Measurements from ENCODE around the gene LYSET. TPM values are rescaled to one million over a fixed set of nuclear protein-coding genes. Genes with fewer than 3 reads are reported as not detected.

The LYSET gene
- total and polyA plus RNA-seq, 9 of the 15 experiments (the other 6 are each of a cell fraction or from before 2014, with no cell fraction given): 7.6 to 36.6 (median 15.9) TPM

- TF ChIP-seq, protein P1, sequence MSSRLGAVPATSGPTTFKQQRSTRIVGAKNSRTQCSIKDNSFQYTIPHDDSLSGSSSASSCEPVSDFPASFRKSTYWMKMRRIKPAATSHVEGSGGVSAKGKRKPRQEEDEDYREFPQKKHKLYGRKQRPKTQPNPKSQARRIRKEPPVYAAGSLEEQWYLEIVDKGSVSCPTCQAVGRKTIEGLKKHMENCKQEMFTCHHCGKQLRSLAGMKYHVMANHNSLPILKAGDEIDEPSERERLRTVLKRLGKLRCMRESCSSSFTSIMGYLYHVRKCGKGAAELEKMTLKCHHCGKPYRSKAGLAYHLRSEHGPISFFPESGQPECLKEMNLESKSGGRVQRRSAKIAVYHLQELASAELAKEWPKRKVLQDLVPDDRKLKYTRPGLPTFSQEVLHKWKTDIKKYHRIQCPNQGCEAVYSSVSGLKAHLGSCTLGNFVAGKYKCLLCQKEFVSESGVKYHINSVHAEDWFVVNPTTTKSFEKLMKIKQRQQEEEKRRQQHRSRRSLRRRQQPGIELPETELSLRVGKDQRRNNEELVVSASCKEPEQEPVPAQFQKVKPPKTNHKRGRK (tag; IDR thresholded peaks at IDR 0.05): no peak
- no peak for TF ChIP-seq ZNF77 (CRISPR knock-in tag; IDR thresholded peaks at IDR 0.05)
- peak; percentile 35 for TF ChIP-seq FIP1L1 (IDR thresholded peaks at IDR 0.05; ENCODE audit: low read depth, low read length, poor library complexity, severe bottlenecking)
- TF ChIP-seq ZNF764 (CRISPR knock-in tag; IDR thresholded peaks at IDR 0.05; ENCODE audit: low read depth): no peak
- no peak for TF ChIP-seq TBL1XR1 (IDR thresholded peaks at IDR 0.05; ENCODE audit: low read length in 2 of 2)
- no peak for TF ChIP-seq CBX8 (IDR thresholded peaks at IDR 0.05; ENCODE audit: borderline replicate concordance, extremely low read depth, low read depth, low read length, poor library complexity, severe bottlenecking)
- TF ChIP-seq SLC30A9 (CRISPR knock-in tag; IDR thresholded peaks at IDR 0.05): no peak
- no peak for TF ChIP-seq SOX6 (IDR thresholded peaks at IDR 0.05)
- no peak for TF ChIP-seq ZNF830 (CRISPR knock-in tag; IDR thresholded peaks at IDR 0.05)
- no peak for TF ChIP-seq RHOXF2B (CRISPR knock-in tag; conservative IDR thresholded peaks at IDR 0.05)
- TF ChIP-seq FOXJ3 (CRISPR knock-in tag; IDR thresholded peaks at IDR 0.05): no peak
- TF ChIP-seq ZBTB34 (CRISPR knock-in tag; IDR thresholded peaks at IDR 0.05): no peak
- no peak for TF ChIP-seq KDM4B (IDR thresholded peaks at IDR 0.05; ENCODE audit: borderline replicate concordance in 2 of 2, low read depth in 1 of 2)
- no peak for TF ChIP-seq MCM7 (IDR thresholded peaks at IDR 0.05)
- no peak for TF ChIP-seq ZKSCAN3 (CRISPR knock-in tag; IDR thresholded peaks at IDR 0.05)
- TF ChIP-seq SP2 (IDR thresholded peaks at IDR 0.05; ENCODE audit: extremely low read depth, low read depth, low read length, poor library complexity, severe bottlenecking): no peak
- no peak for TF ChIP-seq PREB (CRISPR knock-in tag; IDR thresholded peaks at IDR 0.05)
- TF ChIP-seq MAFF (IDR thresholded peaks at IDR 0.05; ENCODE audit: low read length): no peak
- no peak for TF ChIP-seq ZNF561 (CRISPR knock-in tag; conservative IDR thresholded peaks at IDR 0.05)
- no peak for TF ChIP-seq ZNF277 (CRISPR knock-in tag; IDR thresholded peaks at IDR 0.05; ENCODE audit: borderline replicate concordance)
These were observed at the start of gene LYSET, which contains the start of gene MOAP1 (continued) for GRCh38 chr14:93184391-93185348.

Data from K562 (cell line).